GM12891 (cell line): Measurements from ENCODE around the gene EMC6.

ENCODE experiments used
- POLR2AphosphoS5 ChIP-seq: IDR thresholded peaks from 2 replicates; pipeline ENCODE4 v1.6.1; 2011; ENCODE audit warnings: low read depth, low read length, control low read depth
- SPI1 ChIP-seq: IDR thresholded peaks from 2 replicates; pipeline ENCODE4 v1.6.1; 2011; ENCODE audit warnings: low read depth, low read length, control low read depth

- TF ChIP-seq POLR2AphosphoS5 (no peak), SPI1 (no peak)
Observed at GRCh38 chr17:3641717-3642486, 26.7 kb upstream of the EMC6 start.
